Pancreas (tissue), 10 donors: ENCODE measurements around the gene PSMD8. TPM values are rescaled to one million over a fixed set of nuclear protein-coding genes. Genes with fewer than 3 reads are reported as not detected.

ENCODE experiments used
- ATAC-seq, 4 donors: fragments of 200-7000 bp; cut with Tn5 transposase; one replicate each; pipeline versions ENCODE4 v1.8.0 to v1.9.1; 2020; ENCODE audit warnings: mild to moderate bottlenecking in 4 of 4, moderate library complexity in 4 of 4
- DNase-seq, 6 donors: peaks; one replicate each; pipeline ENCODE4 v3.0.0-alpha.2; 2020
- FAIRE-seq: peaks from 2 replicates; lab custom pipeline; 2012; peaks lifted over from hg19 to GRCh38; lab: Jason Lieb, UNC
- H3K27ac ChIP-seq, 4 donors: fragments of 200-600 bp; sonication (generic); 1 replicate in 3 of 4; 2 replicates in 1 of 4; pipeline versions ENCODE4 v1.5.0 to v1.8.0; 2020
- H3K27me3 ChIP-seq, 4 donors: fragments of 200-600 bp; one replicate each; pipeline ENCODE4 v1.8.0; 2021
- H3K36me3 ChIP-seq, 3 donors: fragments of 200-600 bp; sonication (generic) in 1 of 3; one replicate each; pipeline versions ENCODE4 v1.5.0 to v1.8.0; 2020 to 2021
- H3K4me1 ChIP-seq, 3 donors: fragments of 200-600 bp; one replicate each; pipeline ENCODE4 v1.8.0; 2021
- H3K4me3 ChIP-seq, 4 donors: fragments of 200-600 bp; sonication (generic) in 2 of 4; one replicate each; pipeline versions ENCODE4 v1.5.0 to v1.8.0; 2020 to 2021
- H3K9me3 ChIP-seq, 4 donors: fragments of 200-600 bp; one replicate each; pipeline ENCODE4 v1.8.0; 2021
- WGBS, 2 donors: extraction: QIAGEN DNeasy Blood & Tissue Kit; methylation state at CpG; one replicate each; pipeline ENCODE4 v1.1.7; 2013; 5-methylcytosine and 5-hydroxymethylcytosine counted together
- intact Hi-C, 3 donors: fragments of 100-400 bp; cut with DNase I; formaldehyde crosslinking; loops; one replicate each; pipeline versions ENCODE4 v1.11.1 to v1.14.2; 2022
- polyA plus RNA-seq, 2 donors: library from polyadenylated mRNA; stranded (reverse); fragments of 200-250 nt; gene quantifications; one replicate each; pipeline ENCODE4 v1.2.3, GENCODE V29; 2013
- total RNA-seq, 6 donors: library from RNA; stranded (reverse); fragmentation: NEBNext Ultra II Directional in 4 of 6; extraction: Animal tissue kit (Norgen Biotek cat#: 25700) in 4 of 6; gene quantifications; one replicate each; pipeline versions ENCODE4 v1.2.1 to v1.2.4, GENCODE V29; 2021 to 2023
- TF ChIP-seq, protein P1 (sequence below), 4 donors: fragments of 200-600 bp; sonication (generic) in 3 of 4; IDR thresholded peaks; one replicate each; pipeline versions ENCODE4 v1.5.0 to v1.8.0; 2021; ENCODE audit warnings: antibody characterized with exemption in 4 of 4
- donor health status: healthy with polysubstance abuse.
- donor health status: DM: no; HTN: no; CAD: no; lungs with moderate emphysema.
- donor health status: DM: no; HTN: no; CAD: no.
- donor health status: control.
- donor health status: control.
- donor health status: Bipolar disorder and iron deficiency.
- donor health status: DM: yes; HTN: yes; CAD: no.
- donor health status: DM: no; HTN: no; CAD: no.
- donor health status: DM: no; HTN: no; CAD: no.
- donor health status: DM: yes; HTN: yes; CAD: no.

Gene PSMD8
- total and polyA plus RNA-seq, 8 donors: 25.3 to 76.0 (median 58.7) TPM

DNA sequence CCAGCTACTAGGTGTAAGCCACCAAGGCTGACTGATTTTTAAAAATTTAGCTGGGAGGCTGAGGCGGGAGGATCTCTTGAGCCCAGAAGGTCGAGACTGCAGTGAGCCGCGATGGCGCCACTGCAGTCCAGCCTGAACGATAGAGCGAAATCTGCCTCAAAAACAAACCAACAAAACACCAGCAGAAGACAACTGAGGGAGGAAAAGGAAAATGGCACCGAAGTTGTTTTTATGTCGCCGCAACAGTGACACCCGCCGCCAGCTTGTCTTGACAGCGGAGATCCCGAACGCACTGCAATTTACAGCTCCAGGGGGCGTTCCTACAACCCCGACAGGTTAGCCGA lies 28.2 kb downstream of the PSMD8 start:
- Histone ChIP-seq H3K4me3 (peak overlapping the region in 3 of 4 donors; percentile 81 to 99 (median 97)), H3K27me3 (no peaks in the 10 kb centered on the region), H3K9me3 (no peaks in the 10 kb centered on the region), H3K36me3 (peaks cover 0 to 9% (median 0%) of the 10 kb centered on the region in 3 donors), H3K4me1 (peaks cover 0 to 2% (median 0%) of the 10 kb centered on the region in 3 donors), H3K27ac (peak overlapping the region in 3 of 4 donors; percentile 30 to 39 (median 31))
- 0 to 2% methylated on average over 18 of the region's 18 CpGs for WGBS, 2 donors
- DNase-seq: no peak
- intact Hi-C loops: loop anchor here in 1 of 3 donors (10.0 kb wide), 1 partner anchor 212 kb away; the partner anchor contains the start of genes EIF3K and MAP4K1
- TF ChIP-seq, protein P1, sequence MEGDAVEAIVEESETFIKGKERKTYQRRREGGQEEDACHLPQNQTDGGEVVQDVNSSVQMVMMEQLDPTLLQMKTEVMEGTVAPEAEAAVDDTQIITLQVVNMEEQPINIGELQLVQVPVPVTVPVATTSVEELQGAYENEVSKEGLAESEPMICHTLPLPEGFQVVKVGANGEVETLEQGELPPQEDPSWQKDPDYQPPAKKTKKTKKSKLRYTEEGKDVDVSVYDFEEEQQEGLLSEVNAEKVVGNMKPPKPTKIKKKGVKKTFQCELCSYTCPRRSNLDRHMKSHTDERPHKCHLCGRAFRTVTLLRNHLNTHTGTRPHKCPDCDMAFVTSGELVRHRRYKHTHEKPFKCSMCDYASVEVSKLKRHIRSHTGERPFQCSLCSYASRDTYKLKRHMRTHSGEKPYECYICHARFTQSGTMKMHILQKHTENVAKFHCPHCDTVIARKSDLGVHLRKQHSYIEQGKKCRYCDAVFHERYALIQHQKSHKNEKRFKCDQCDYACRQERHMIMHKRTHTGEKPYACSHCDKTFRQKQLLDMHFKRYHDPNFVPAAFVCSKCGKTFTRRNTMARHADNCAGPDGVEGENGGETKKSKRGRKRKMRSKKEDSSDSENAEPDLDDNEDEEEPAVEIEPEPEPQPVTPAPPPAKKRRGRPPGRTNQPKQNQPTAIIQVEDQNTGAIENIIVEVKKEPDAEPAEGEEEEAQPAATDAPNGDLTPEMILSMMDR (IDR thresholded peaks at IDR 0.05): no peak
- FAIRE-seq: no peak
- ATAC-seq: no peak

DNA sequence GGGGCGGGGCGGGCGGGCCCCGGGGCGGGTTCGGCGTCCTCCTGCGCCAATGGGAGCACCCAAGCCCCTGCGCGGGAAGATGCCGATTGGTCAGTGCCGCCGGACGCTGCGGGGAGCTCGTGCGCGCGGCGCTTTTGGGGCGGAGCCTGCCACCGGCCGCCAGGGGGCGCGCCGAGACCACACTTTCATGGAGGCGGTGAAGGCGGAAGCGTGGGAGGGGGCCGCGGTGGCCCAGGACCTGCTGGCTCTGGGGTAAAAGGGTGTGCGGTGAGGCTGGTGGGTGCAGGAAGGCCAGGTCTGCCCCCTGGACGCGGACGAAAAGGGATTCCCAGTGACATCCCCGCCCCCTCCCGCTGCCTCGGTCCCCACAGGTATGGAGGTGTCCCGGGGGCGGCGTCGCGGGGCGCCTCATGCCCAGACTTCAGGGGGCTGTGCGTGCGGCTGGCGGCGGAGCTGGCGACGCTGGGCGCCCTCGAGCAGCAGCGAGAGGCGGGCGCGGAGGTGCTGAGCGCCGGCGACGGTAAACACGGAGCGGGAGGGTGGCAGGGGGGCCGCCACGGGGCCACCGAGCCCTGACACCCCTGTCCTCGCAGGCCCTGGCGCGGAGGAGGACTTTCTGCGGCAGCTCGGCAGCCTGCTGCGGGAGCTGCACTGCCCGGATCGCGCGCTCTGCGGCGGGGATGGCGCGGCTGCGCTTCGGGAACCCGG lies 28.8 kb downstream of the PSMD8 start, which contains the start of gene FAM98C:
Gene FAM98C (plus strand): TSS at position 127 of the 708 bp plus-strand sequence. CDS start 61 bp downstream, at position 188.
- 0 to 1% methylated on average over 60 to 82 of the region's 82 CpGs for WGBS, 2 donors
- Histone ChIP-seq H3K4me3 (peak within 1 kb of the TSS; percentile 81 to 99 (median 90)), H3K27ac (peak within 1 kb of the TSS; percentile 78 to 85 (median 80)), H3K9me3 (no peaks in the 10 kb centered on the region), H3K4me1 (peaks cover 0 to 2% (median 0%) of the 10 kb centered on the region in 3 donors), H3K36me3 (peaks cover 0 to 9% (median 0%) of the 10 kb centered on the region in 3 donors), H3K27me3 (no peaks in the 10 kb centered on the region)
- TF ChIP-seq, protein P1 (IDR thresholded peaks at IDR 0.05): peak; percentile 98 to 99 (median 99)
- intact Hi-C loops: loop anchor here in 1 of 3 donors (10.0 kb wide), 1 partner anchor 212 kb away; the partner anchor contains the start of genes EIF3K and MAP4K1
- FAIRE-seq (no peak), ATAC-seq (peak; percentile 98 to 99 (median 98)), DNase-seq (peak; percentile 95 to 99 (median 98))

DNA sequence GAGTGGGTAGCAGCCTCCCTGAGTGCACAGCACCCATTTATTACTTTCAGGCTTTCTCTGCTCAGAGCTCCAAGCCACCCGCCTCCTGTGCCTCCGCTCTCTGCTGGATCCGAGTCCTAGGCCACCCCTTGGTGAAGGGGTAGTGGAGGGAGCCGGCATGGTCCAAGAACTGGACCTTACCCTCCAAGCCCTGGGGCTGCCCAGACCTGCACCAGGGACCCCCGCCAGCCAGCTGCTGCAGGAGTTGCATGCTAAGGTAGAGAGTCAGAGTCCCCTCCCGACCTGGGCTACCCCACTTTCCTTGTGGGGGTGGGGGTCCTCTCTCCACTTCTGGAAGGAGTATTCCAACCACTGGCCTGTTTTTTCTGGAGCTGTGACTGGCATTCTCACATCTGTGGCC lies 30.5 kb downstream of the PSMD8 start:
- DNase-seq (peak in 1 of 6 donors; percentile 74), ATAC-seq (no peak), FAIRE-seq (no peak)
- no peaks in the 10 kb centered on the region for H3K27me3 ChIP-seq
- no peak overlapping the region for H3K27ac ChIP-seq
- intact Hi-C loops: loop anchor here in 1 of 3 donors (10.0 kb wide), 1 partner anchor 210 kb away; the partner anchor contains the start of genes EIF3K and MAP4K1
- WGBS, 2 donors: 93 to 96% methylated on average over 6 of the region's 6 CpGs
- H3K36me3 ChIP-seq: peaks cover 0 to 9% (median 0%) of the 10 kb centered on the region in 3 donors
- TF ChIP-seq, protein P1 (IDR thresholded peaks at IDR 0.05): no peak
- no peak overlapping the region for H3K4me3 ChIP-seq
- H3K4me1 ChIP-seq: peaks cover 0 to 2% (median 0%) of the 10 kb centered on the region in 3 donors
- H3K9me3 ChIP-seq: no peaks in the 10 kb centered on the region

DNA sequence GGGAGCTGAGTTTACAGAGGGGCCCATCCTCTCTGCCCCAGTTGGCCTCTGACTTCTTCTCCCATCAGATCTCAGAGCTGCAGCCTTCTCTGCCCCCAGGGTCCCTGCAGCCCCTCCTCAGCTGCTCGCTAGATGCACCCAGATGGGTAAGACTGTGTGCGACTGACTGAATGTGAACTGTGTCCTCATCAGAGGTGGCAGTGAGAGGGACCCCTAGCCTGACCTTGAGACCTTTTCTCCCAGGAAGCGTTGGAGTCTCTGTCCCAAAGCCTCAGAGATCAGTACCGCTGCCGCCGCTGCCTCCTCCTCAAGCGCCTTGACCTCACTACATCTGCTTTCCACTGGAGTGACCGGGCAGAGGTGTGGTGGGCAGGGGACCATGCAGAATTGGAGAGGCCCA lies 30.9 kb downstream of the PSMD8 start:
- FAIRE-seq: no peak
- 95 to 96% methylated on average over 8 of the region's 8 CpGs for WGBS, 2 donors
- intact Hi-C loops: loop anchor here in 1 of 3 donors (10.0 kb wide), 1 partner anchor 210 kb away; the partner anchor contains the start of genes EIF3K and MAP4K1

More for the DNA sequence above, 30.9 kb downstream of the PSMD8 start:
- ATAC-seq (no peak), DNase-seq (no peak)
- Histone ChIP-seq H3K36me3 (peaks cover 0 to 9% (median 0%) of the 10 kb centered on the region in 3 donors), H3K4me3 (no peak overlapping the region), H3K27ac (no peak overlapping the region), H3K27me3 (no peaks in the 10 kb centered on the region), H3K9me3 (no peaks in the 10 kb centered on the region), H3K4me1 (peaks cover 0 to 2% (median 0%) of the 10 kb centered on the region in 3 donors)
- TF ChIP-seq, protein P1 (IDR thresholded peaks at IDR 0.05): no peak
